Measurements from ENCODE around the gene RDH16.
"Not testable (repeated sequence)": the region's sequence is repeated elsewhere in the genome, so short reads cannot be mapped to it uniquely, and the experiment has no call there.

RDH16 gene

DNA sequence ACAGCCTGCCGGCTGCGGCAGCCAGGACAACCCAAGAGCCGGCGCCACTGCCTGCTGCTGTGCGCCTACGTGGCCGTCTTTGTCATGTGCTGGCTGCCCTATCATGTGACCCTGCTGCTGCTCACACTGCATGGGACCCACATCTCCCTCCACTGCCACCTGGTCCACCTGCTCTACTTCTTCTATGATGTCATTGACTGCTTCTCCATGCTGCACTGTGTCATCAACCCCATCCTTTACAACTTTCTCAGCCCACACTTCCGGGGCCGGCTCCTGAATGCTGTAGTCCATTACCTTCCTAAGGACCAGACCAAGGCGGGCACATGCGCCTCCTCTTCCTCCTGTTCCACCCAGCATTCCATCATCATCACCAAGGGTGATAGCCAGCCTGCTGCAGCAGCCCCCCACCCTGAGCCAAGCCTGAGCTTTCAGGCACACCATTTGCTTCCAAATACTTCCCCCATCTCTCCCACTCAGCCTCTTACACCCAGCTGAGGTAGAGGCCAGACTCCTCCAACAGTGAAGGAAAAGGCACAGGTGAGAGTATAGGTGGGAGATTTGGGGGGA is 38.6 kb upstream of the RDH16 start:
- peaks cover 6% of the 10 kb centered on the region for H3K4me1 ChIP-seq (ENCODE audit: control insufficient read depth, insufficient read depth, low read length)
- no peak overlapping the region for H3K4me3 ChIP-seq (ENCODE audit: low read length)
- peaks cover 3% of the 10 kb centered on the region for H3K36me3 ChIP-seq (ENCODE audit: control insufficient read depth, insufficient read depth, low read length)
- H3K27me3 ChIP-seq (ENCODE audit: control insufficient read depth, insufficient read depth, low read length), result no peaks in the 10 kb centered on the region
- H3K9ac ChIP-seq (ENCODE audit: low read length), result no peak overlapping the region
- H3K9me3 ChIP-seq (ENCODE audit: control insufficient read depth, low read length), result no peaks in the 10 kb centered on the region

DNA sequence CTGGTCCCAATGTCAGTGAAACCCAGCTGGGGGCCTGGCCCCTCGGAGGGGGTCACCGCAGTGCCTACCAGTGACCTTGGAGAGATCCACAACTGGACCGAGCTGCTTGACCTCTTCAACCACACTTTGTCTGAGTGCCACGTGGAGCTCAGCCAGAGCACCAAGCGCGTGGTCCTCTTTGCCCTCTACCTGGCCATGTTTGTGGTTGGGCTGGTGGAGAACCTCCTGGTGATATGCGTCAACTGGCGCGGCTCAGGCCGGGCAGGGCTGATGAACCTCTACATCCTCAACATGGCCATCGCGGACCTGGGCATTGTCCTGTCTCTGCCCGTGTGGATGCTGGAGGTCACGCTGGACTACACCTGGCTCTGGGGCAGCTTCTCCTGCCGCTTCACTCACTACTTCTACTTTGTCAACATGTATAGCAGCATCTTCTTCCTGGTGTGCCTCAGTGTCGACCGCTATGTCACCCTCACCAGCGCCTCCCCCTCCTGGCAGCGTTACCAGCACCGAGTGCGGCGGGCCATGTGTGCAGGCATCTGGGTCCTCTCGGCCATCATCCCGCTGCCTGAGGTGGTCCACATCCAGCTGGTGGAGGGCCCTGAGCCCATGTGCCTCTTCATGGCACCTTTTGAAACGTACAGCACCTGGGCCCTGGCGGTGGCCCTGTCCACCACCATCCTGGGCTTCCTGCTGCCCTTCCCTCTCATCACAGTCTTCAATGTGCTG is 38.0 kb upstream of the RDH16 start:
- no peaks in the 10 kb centered on the region for H3K9me3 ChIP-seq (ENCODE audit: control insufficient read depth, low read length)

DNA sequence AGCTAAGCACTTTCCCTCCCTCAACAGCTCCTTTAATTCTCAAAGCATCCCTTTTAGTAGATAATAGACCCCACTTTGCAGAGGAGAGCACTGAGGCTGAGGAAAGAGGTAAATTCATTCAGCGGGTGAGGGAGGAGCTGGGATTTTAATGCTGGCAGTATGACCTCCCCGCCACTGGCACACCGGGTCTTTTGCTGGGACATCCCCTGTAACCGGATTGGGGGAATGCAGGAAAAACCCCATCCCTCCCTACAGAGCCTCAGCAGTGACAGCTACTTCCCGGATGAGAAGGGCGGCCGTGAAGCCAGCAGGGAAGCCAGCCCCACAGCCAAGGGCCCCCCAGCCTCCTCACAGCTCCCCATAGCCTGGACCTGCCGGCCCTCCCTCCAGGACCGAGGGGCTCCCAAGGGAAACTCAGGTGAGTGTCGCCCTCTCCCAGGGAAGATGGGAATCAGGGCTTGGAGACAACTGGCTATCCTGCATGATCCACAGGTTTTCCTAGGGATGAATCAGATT is 36.9 kb upstream of the RDH16 start:
- H3K36me3 ChIP-seq (ENCODE audit: control insufficient read depth, insufficient read depth, low read length), result peaks cover 3% of the 10 kb centered on the region

More for the DNA sequence above, 38.0 kb upstream of the RDH16 start:
- peaks cover 3% of the 10 kb centered on the region for H3K36me3 ChIP-seq (ENCODE audit: control insufficient read depth, insufficient read depth, low read length)
- H3K27me3 ChIP-seq (ENCODE audit: control insufficient read depth, insufficient read depth, low read length), result no peaks in the 10 kb centered on the region
- H3K9ac ChIP-seq (ENCODE audit: low read length), result no peak overlapping the region
- peaks cover 8% of the 10 kb centered on the region for H3K4me1 ChIP-seq (ENCODE audit: control insufficient read depth, insufficient read depth, low read length)
- no peak overlapping the region for H3K4me3 ChIP-seq (ENCODE audit: low read length)

DNA sequence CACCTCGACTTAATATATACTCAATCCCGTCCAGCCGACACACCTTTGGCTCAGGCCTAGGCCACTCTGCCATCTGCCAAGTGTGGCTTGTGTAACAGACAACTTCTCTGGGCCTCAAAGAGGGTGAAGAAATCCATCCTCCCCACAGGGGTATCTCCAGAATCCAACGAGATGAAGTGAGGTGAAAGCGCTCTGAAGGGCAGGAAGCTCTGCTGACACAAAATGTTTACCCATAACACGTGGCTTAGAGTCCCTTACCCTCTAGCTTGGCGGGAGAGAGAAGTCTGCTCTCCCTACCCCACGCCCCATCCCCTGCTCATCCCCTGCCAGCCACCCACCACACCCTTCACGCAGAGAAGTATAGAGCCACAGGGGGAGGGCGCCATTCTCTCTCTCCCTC is 35.9 kb upstream of the RDH16 start:
- Histone ChIP-seq H3K9me3 (ENCODE audit: control insufficient read depth, low read length) (no peaks in the 10 kb centered on the region), H3K36me3 (ENCODE audit: control insufficient read depth, insufficient read depth, low read length) (peaks cover 1% of the 10 kb centered on the region), H3K27me3 (ENCODE audit: control insufficient read depth, insufficient read depth, low read length) (no peaks in the 10 kb centered on the region), H3K4me1 (ENCODE audit: control insufficient read depth, insufficient read depth, low read length) (peaks cover 8% of the 10 kb centered on the region), H3K9ac (ENCODE audit: low read length) (no peak overlapping the region), H3K4me3 (ENCODE audit: low read length) (no peak overlapping the region)

More for the DNA sequence above, 36.9 kb upstream of the RDH16 start:
- Histone ChIP-seq H3K27me3 (ENCODE audit: control insufficient read depth, insufficient read depth, low read length) (no peaks in the 10 kb centered on the region), H3K4me3 (ENCODE audit: low read length) (no peak overlapping the region), H3K9ac (ENCODE audit: low read length) (no peak overlapping the region), H3K9me3 (ENCODE audit: control insufficient read depth, low read length) (no peaks in the 10 kb centered on the region), H3K4me1 (ENCODE audit: control insufficient read depth, insufficient read depth, low read length) (peaks cover 8% of the 10 kb centered on the region)

DNA sequence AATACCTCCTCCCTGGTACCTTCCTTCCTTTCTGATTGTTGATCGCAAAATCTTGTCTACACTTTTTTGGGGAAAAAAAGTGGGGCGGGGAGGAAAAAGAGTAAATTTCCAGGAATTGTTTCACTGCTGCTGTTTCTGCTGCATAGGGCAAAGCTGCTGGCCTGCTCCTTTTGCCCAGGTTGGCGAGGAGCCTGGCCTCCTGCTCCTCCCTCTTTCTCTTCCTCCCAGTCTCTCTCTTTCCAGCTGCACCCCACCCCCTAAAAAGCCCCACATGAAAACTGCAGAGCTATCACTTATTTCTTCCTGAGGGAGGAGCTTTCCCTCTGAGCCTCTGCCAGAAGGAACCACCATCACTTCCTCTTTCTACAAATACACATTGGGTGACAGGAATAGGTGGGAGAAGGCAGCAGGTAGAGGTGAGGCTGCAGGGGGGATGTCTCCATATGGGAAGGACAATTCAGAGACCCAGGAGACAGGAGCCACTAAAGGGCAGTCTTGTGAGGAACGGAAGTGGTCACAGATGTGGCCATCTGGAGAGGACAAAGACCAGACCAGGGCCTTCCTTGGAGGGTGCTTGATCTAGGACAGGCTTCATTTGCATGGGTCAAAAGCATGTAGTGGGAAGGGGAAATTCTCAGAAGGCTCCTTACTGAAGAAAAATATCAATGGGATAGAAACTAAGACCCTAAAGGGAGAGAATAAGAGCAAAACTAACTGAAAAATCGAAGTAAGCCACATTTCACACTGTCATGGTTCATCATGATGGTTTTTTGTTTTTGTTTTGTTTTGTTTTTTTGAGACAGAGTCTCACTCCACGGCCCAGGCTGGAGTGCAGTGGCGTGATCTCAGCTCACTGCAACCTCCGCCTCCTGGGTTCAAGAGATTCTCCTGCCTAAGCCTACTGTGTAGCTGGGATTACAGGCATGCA is 34.2 kb upstream of the RDH16 start:
- Histone ChIP-seq H3K4me1 (ENCODE audit: control insufficient read depth, insufficient read depth, low read length) (peaks cover 8% of the 10 kb centered on the region), H3K9me3 (ENCODE audit: control insufficient read depth, low read length) (no peaks in the 10 kb centered on the region), H3K4me3 (ENCODE audit: low read length) (no peak overlapping the region), H3K9ac (ENCODE audit: low read length) (no peak overlapping the region), H3K27me3 (ENCODE audit: control insufficient read depth, insufficient read depth, low read length) (peaks cover 3% of the 10 kb centered on the region), H3K36me3 (ENCODE audit: control insufficient read depth, insufficient read depth, low read length) (no peaks in the 10 kb centered on the region)

DNA sequence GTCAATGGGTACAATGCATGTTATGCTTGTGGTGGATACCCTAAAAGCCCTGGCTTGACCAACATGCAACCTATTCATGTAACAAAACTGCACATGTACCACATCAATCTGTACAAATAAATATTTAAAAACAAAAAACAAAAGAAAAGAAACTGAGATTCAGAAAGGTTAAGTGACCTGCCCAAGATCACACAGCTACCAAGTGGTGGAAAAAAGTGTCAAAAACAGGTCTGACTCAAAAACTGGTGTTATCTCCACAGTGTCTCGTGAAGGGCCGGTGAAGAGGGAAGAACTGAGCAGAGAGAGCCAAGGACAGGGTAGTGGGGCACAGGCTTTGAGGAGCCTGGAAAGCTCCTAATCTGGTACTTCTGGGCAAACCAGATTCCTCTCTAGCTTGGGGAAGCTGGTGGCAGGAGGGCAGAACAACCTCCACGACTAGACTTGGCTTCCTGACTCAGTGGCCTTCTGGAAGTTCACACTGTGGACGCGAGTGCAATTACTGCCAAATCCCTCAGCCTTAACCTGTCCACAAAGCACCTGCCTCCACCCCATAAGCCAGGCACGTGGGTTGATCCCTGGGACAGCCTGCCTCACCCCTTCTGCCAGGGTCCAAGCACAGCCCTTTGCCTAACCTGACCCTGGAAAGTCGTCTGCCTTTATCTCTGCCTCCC is 33.4 kb upstream of the RDH16 start:
- H3K9ac ChIP-seq (ENCODE audit: low read length), result no peak overlapping the region
- peaks cover 8% of the 10 kb centered on the region for H3K4me1 ChIP-seq (ENCODE audit: control insufficient read depth, insufficient read depth, low read length)
- no peaks in the 10 kb centered on the region for H3K36me3 ChIP-seq (ENCODE audit: control insufficient read depth, insufficient read depth, low read length)
- peaks cover 3% of the 10 kb centered on the region for H3K27me3 ChIP-seq (ENCODE audit: control insufficient read depth, insufficient read depth, low read length)
- H3K4me3 ChIP-seq (ENCODE audit: low read length), result no peak overlapping the region
- no peaks in the 10 kb centered on the region for H3K9me3 ChIP-seq (ENCODE audit: control insufficient read depth, low read length)

DNA sequence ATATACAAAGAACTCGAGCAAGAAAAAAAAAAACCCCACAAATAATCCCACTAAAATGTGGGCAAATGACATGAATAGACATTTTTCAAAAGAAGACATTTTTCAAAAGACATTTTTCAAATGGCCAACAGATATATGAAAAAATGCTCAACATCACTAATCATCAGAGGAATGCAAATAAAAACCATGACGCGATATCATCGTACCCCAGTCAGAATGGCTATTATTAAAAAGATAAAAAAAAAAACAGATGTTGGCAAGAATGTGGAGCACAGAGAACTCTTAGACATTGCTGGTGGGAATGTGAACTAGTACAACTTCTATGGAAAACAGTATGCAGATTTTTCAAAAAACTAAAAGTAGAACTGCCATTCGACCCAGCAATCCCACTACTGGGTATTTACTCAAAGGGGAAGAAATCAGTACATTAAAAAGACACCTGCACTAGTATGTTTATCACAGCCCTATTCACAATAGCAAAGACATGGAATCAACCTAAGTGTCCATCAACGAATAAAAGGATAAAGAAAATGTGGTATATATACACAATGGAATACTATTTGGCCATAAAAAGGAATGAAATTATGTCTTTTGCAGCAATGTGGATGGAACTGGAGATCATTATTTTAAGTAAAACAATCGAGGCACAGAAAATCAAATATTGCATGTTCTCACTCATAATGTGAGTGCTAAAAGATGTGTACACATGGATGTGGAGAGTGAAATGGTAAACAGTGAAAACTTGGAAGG is 32.6 kb upstream of the RDH16 start:
- no peak overlapping the region for H3K4me3 ChIP-seq (ENCODE audit: low read length)
- H3K4me1 ChIP-seq (ENCODE audit: control insufficient read depth, insufficient read depth, low read length), result peaks cover 8% of the 10 kb centered on the region
- peaks cover 3% of the 10 kb centered on the region for H3K27me3 ChIP-seq (ENCODE audit: control insufficient read depth, insufficient read depth, low read length)
- H3K36me3 ChIP-seq (ENCODE audit: control insufficient read depth, insufficient read depth, low read length), result no peaks in the 10 kb centered on the region
- no peaks in the 10 kb centered on the region for H3K9me3 ChIP-seq (ENCODE audit: control insufficient read depth, low read length)
- no peak overlapping the region for H3K9ac ChIP-seq (ENCODE audit: low read length)

DNA sequence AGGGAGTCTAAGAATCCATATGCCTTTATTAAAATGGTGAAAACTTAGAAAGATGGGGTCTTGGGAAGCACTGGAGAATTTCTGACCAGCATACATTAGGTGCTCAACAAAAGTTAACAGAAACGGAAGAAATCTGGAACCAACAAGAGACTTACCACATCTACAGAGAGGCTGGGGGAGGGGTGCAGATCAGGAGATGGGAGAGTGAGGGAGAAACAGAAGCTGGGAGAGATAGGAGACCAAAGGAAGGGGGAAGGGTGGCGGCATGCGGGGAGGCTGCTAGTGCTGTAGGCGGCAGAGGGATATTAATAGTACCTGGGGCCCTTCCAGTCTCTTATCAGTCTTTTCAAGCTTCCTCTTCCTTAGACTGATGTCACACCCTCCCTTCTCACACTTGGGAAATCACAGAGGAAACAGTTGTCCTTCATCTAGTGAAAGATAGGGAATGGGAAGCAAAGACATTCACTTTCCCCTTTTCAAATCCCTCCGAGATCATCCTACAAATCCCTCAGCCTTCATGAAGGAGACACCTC is 30.9 kb upstream of the RDH16 start:
- no peaks in the 10 kb centered on the region for H3K9me3 ChIP-seq (ENCODE audit: control insufficient read depth, low read length)
- peaks cover 8% of the 10 kb centered on the region for H3K4me1 ChIP-seq (ENCODE audit: control insufficient read depth, insufficient read depth, low read length)
- H3K9ac ChIP-seq (ENCODE audit: low read length), result no peak overlapping the region
- peaks cover 3% of the 10 kb centered on the region for H3K27me3 ChIP-seq (ENCODE audit: control insufficient read depth, insufficient read depth, low read length)
- no peak overlapping the region for H3K4me3 ChIP-seq (ENCODE audit: low read length)
- no peaks in the 10 kb centered on the region for H3K36me3 ChIP-seq (ENCODE audit: control insufficient read depth, insufficient read depth, low read length)

DNA sequence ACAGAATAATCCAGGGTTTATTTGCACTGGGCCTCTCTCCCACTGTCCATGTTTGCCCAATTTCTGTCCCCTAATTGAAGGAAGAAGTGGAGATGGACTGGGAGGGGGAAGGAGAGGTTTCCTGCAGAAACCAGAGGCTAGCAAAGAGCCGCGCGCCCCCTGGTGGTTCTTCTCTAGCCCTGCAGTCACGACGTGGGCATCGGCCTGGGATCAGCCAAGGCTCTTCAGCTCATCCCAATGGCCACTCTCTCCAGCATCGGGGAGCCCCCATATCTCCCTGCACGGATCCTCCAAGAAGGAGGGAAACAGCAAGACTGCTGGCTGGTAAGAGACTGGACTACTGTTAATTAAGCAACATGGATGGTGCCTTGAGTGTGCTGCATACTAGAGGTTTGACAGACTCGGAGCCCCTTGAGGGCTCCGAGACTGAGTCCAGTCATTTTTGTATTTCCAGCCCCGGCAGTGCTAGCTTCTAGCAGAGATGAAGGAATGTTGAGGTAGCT is 30.2 kb upstream of the RDH16 start:
- Histone ChIP-seq H3K9ac (ENCODE audit: low read length) (no peak overlapping the region), H3K4me1 (ENCODE audit: control insufficient read depth, insufficient read depth, low read length) (peaks cover 8% of the 10 kb centered on the region)

DNA sequence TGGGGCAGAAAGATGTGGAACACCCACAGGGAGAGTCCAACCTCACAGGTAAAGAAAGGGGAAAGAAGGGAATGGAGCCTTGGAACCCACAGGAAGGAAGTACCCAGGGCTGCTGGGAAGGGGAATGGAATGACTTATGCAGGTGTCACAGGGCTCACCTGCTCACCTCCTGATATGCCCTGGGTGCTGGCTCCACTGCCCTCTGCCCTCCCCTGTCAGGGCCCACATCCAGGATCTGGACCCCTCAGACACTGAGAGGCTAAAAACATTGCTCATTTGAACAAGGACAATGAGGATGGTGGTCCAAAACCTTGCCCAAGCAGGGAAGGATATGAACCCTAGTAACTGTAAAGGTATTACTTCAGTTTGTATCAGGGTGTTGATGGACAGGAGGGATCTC is 29.6 kb upstream of the RDH16 start:
- no peak overlapping the region for H3K4me3 ChIP-seq (ENCODE audit: low read length)
- no peaks in the 10 kb centered on the region for H3K9me3 ChIP-seq (ENCODE audit: control insufficient read depth, low read length)
- no peaks in the 10 kb centered on the region for H3K36me3 ChIP-seq (ENCODE audit: control insufficient read depth, insufficient read depth, low read length)
- peaks cover 8% of the 10 kb centered on the region for H3K4me1 ChIP-seq (ENCODE audit: control insufficient read depth, insufficient read depth, low read length)
- H3K9ac ChIP-seq (ENCODE audit: low read length), result no peak overlapping the region
- H3K27me3 ChIP-seq (ENCODE audit: control insufficient read depth, insufficient read depth, low read length), result peaks cover 3% of the 10 kb centered on the region

More for the DNA sequence above, 30.2 kb upstream of the RDH16 start:
- no peaks in the 10 kb centered on the region for H3K9me3 ChIP-seq (ENCODE audit: control insufficient read depth, low read length)
- no peaks in the 10 kb centered on the region for H3K36me3 ChIP-seq (ENCODE audit: control insufficient read depth, insufficient read depth, low read length)
- H3K27me3 ChIP-seq (ENCODE audit: control insufficient read depth, insufficient read depth, low read length), result peaks cover 3% of the 10 kb centered on the region
- H3K4me3 ChIP-seq (ENCODE audit: low read length), result no peak overlapping the region

DNA sequence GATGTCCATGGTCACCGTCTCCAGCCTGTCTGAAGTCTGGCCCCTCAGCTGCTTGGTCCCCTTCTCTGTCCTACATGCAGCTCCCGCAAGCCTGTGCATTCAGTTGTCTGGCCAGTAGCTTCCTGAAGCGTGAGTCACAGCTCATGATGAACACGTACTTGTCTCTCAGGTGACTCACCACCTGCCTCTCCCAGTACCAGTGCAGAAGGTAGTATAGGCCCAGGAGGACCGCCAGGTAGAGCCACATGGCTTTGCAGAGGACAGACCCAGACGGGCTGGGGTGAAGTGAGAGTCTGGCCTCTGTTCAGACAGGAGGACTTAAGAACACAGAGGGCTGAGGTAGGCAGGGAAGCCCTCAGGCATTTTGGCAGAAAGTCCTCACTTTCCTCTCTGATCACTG is 28.3 kb upstream of the RDH16 start:
- not testable (repeated sequence) for H3K4me1 ChIP-seq (ENCODE audit: control insufficient read depth, insufficient read depth, low read length); H3K9me3 ChIP-seq (ENCODE audit: control insufficient read depth, low read length); H3K27me3 ChIP-seq (ENCODE audit: control insufficient read depth, insufficient read depth, low read length); H3K36me3 ChIP-seq (ENCODE audit: control insufficient read depth, insufficient read depth, low read length); H3K4me3 ChIP-seq (ENCODE audit: low read length); H3K9ac ChIP-seq (ENCODE audit: low read length)

Data from mucosa of stomach (tissue), 1 donor.